Colon (tissue), 2 donors: Measurements from ENCODE around the gene LETM1.

Source experiments
- FAIRE-seq: peaks from 2 replicates; lab custom pipeline; 2012; peaks lifted over from hg19 to GRCh38; lab: Jason Lieb, UNC
- donor health status: control.
- donor health status: control.

The LETM1 gene

GRCh38 chr4:1856071-1856942 lies at the start of gene LETM1:
TSS of gene LETM1 (minus strand) at chr4:1856156. CDS start at chr4:1855950, 206 bp downstream.
- no peak for FAIRE-seq

- FAIRE-seq, result no peak
Observed at GRCh38 chr4:1904042-1904441, 48.1 kb upstream of the LETM1 start.

GRCh38 chr4:1903035-1903434 lies 47.1 kb upstream of the LETM1 start:
- no peak for FAIRE-seq

GRCh38 chr4:1902243-1902642 lies 46.3 kb upstream of the LETM1 start:
- no peak for FAIRE-seq

- no peak for FAIRE-seq
Observed at GRCh38 chr4:1901127-1901526, 45.2 kb upstream of the LETM1 start.

- FAIRE-seq, result no peak
Observed at GRCh38 chr4:1900624-1901023, 44.7 kb upstream of the LETM1 start.

GRCh38 chr4:1900087-1900433 lies 44.1 kb upstream of the LETM1 start:
- no peak for FAIRE-seq

GRCh38 chr4:1899149-1900086 lies 43.5 kb upstream of the LETM1 start:
- no peak for FAIRE-seq

GRCh38 chr4:1898681-1899080 lies 42.7 kb upstream of the LETM1 start:
- no peak for FAIRE-seq

GRCh38 chr4:1898007-1898406 lies 42.1 kb upstream of the LETM1 start:
- FAIRE-seq, result no peak

GRCh38 chr4:1896658-1896991 lies 40.7 kb upstream of the LETM1 start:
- no peak for FAIRE-seq

GRCh38 chr4:1895971-1896657 lies 40.2 kb upstream of the LETM1 start:
- FAIRE-seq, result no peak

- FAIRE-seq, result no peak
Observed at GRCh38 chr4:1890979-1891570, 35.1 kb upstream of the LETM1 start.

- FAIRE-seq, result no peak
Observed at GRCh38 chr4:1887052-1887451, 31.1 kb upstream of the LETM1 start.

- FAIRE-seq, result no peak
Observed at GRCh38 chr4:1885414-1885813, 29.5 kb upstream of the LETM1 start.

GRCh38 chr4:1883583-1883982 lies 27.6 kb upstream of the LETM1 start:
- FAIRE-seq, result no peak

- FAIRE-seq, result no peak
Observed at GRCh38 chr4:1882850-1883271, 26.9 kb upstream of the LETM1 start.

GRCh38 chr4:1880332-1880731 lies 24.4 kb upstream of the LETM1 start:
- no peak for FAIRE-seq

GRCh38 chr4:1879485-1879884 lies 23.5 kb upstream of the LETM1 start:
- no peak for FAIRE-seq

GRCh38 chr4:1874201-1874600 lies 18.2 kb upstream of the LETM1 start:
- no peak for FAIRE-seq

- no peak for FAIRE-seq
Observed at GRCh38 chr4:1873776-1874175, 17.8 kb upstream of the LETM1 start.

GRCh38 chr4:1873291-1873690 lies 17.3 kb upstream of the LETM1 start:
- FAIRE-seq, result no peak
